GM12891 (cell line): ENCODE data around the gene SLC13A5.
A peak's percentile ranks its signal among the peaks of the same experiment; 100 is the strongest.
"Not testable (repeated sequence)": the region's sequence is repeated elsewhere in the genome, so short reads cannot be mapped to it uniquely, and the experiment has no call there.

ENCODE experiments used
- DNase-seq: peaks from one replicate; pipeline ENCODE4 v3.0.0; 2011; ENCODE audit warnings: low spot score; ENCODE audit not compliant: insufficient read length
- FAIRE-seq: peaks from 2 replicates; lab custom pipeline; 2011; peaks lifted over from hg19 to GRCh38; lab: Jason Lieb, UNC
- PAX5 ChIP-seq: IDR thresholded peaks from 2 replicates; pipeline ENCODE4 v1.6.1; 2011; ENCODE audit warnings: low read length, moderate library complexity, mild to moderate bottlenecking; ENCODE audit not compliant: insufficient read depth, severe bottlenecking
- POLR2A ChIP-seq: IDR thresholded peaks from 2 replicates; pipeline ENCODE4 v1.6.1; 2011; ENCODE audit warnings: low read depth, low read length, control low read depth
- POLR2AphosphoS5 ChIP-seq: IDR thresholded peaks from 2 replicates; pipeline ENCODE4 v1.6.1; 2011; ENCODE audit warnings: low read depth, low read length, control low read depth
- POU2F2 ChIP-seq: IDR thresholded peaks from 2 replicates; pipeline ENCODE4 v1.6.1; 2011; ENCODE audit warnings: low read depth, mild to moderate bottlenecking, control low read depth, low read length, moderate library complexity
- SPI1 ChIP-seq: IDR thresholded peaks from 2 replicates; pipeline ENCODE4 v1.6.1; 2011; ENCODE audit warnings: low read depth, low read length, control low read depth
- TAF1 ChIP-seq: IDR thresholded peaks from 2 replicates; pipeline ENCODE4 v1.6.1; 2011; ENCODE audit warnings: low read depth, low read length, control low read depth

The SLC13A5 gene

DNA sequence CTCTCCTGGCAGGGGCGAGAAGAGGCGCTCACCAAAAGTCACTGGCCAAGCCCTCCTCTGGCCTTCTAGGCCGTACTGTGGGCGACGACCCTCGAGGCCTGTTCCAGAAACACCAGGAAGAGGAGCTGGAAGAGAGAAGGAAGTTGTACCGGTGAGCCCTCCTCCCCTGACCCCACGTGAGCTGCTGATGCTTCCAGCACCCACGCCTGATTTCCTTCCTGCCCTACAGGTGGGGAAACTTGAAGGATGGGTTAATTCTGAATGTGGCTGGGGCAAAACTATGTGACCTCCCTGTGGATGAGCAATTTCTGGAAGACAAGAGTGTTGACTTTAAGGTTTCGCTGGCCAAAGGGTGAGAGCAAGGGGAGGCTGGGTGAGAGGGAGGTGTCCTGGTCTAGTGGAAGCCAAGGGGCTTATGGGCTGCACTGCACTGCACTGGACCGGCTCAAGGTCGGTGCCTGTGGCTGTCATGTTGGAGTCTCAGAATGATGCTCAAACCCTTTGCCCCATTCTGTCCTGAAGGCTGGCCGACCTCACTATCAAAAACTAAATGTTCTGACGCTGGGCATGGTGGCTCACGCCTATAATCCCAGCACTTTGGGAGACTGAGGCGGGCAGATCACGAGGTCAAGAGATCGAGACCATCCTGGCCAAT lies 55.4 kb downstream of the SLC13A5 start:
- no peak for TF ChIP-seq POLR2A
- TF ChIP-seq PAX5: no peak
- no peak for TF ChIP-seq TAF1
- TF ChIP-seq POU2F2: no peak
- TF ChIP-seq SPI1: no peak
- TF ChIP-seq POLR2AphosphoS5: no peak
- DNase-seq (no peak), FAIRE-seq (peak; percentile 75)

DNA sequence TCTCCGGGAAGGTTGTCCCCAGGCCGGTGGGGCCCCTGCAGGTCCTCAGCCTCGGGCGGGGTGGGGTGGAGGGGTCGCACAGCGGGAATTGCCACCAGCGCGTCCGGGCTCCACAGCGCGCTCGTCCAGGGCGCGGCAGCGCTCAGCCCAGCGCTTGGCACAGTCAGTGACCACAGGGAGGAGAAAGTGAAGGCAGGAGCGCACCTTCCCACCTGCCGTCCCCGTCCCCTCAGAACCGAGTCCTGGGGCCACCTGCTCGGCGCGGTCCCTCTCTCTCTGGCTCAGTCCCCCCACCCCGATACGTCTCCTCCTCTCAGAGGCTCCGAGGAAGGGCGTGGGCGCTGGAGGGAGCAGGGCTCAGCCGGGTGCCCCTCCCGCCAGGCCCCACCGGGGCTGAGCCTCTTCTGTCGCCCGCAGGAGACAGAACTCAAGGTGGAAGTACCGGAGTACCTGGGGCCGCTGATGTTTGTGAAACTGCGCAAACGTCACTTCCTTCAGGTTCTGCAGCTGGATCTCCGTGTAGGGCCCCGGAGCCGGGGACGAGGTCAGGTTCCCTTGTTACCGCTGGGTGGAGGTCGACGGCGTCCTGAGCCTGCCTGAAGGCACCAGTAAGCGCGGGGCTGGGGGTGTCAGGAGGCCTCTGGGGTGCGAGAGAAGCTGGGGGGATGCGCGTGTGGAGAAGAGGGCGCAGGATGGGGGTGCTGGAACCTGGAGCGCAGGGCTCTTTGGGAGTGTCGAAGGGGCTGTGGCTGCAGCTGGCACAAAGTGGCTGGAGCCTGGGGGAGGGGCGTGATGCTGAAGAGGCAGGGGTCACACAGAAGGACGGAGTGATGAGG lies 56.2 kb downstream of the SLC13A5 start:
- TF ChIP-seq TAF1: peak; percentile 73
- FAIRE-seq: peak; percentile 82
- not testable (repeated sequence) for DNase-seq

DNA sequence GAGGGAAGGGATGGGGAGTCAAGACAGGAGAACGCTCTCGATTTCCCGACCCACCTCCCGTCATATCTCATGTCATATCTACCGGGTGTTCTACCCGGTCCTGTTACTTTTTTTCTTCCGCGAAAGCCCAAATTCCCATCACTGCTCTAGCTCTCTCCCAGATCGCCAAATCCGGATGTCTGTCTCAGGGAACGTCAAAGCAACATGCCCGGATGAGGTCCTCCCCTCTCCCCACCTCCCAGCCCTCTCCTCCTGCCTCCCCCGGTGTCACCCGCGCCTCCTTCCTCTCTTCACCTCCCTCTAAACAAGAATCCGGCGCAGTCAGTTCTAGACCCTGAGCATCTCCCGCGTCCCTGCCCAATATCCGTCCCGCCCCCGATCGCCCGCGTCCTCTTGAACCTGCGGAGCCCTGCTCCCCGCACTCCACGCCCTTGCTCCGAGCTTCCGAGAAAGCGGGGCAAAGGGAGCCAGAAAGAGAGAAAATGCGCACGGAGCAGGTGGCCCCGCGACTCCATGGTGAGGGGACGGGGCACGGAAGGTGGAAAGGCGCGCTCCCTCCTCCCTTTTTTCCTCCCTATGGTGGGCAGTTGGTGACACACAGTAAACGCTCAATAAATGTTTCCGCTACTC lies 57.3 kb downstream of the SLC13A5 start:
- DNase-seq: not testable (repeated sequence)
- peak; percentile 69 for FAIRE-seq

- FAIRE-seq (no peak), DNase-seq (no peak)
- TF ChIP-seq POLR2AphosphoS5 (no peak), POLR2A (no peak), PAX5 (no peak), POU2F2 (no peak), SPI1 (no peak)
Measured at GRCh38 chr17:6654841-6655731, 58.1 kb downstream of the SLC13A5 start.

GRCh38 chr17:6651919-6652452 lies 61.2 kb downstream of the SLC13A5 start:
- FAIRE-seq (no peak), DNase-seq (peak; percentile 45)
- no peak for TF ChIP-seq TAF1
- no peak for TF ChIP-seq POLR2A
- TF ChIP-seq SPI1: no peak
- TF ChIP-seq POU2F2: no peak; the same call in 1 of the 2 replicates
- no peak for TF ChIP-seq POLR2AphosphoS5
- no peak for TF ChIP-seq PAX5

- TF ChIP-seq POU2F2: peak; percentile 13; the same call in 1 of the 2 replicates
- no peak for TF ChIP-seq PAX5
- TF ChIP-seq POLR2AphosphoS5: peak; percentile 51
- no peak for TF ChIP-seq SPI1
- peak; percentile 55 for TF ChIP-seq POLR2A
- TF ChIP-seq TAF1: peak; percentile 60; the same call in 1 of the 2 replicates
- FAIRE-seq: peak; percentile 91
- peak; percentile 94 for DNase-seq
Measured at GRCh38 chr17:6651354-6651918, 61.7 kb downstream of the SLC13A5 start, which contains the start of the genes C17orf100 and MED31. TSS of gene C17orf100 (plus strand) at chr17:6651762. CDS start at chr17:6651914, 152 bp downstream. TSS of gene MED31 (minus strand) at chr17:6651605. CDS start at chr17:6651528, 77 bp downstream.

DNA sequence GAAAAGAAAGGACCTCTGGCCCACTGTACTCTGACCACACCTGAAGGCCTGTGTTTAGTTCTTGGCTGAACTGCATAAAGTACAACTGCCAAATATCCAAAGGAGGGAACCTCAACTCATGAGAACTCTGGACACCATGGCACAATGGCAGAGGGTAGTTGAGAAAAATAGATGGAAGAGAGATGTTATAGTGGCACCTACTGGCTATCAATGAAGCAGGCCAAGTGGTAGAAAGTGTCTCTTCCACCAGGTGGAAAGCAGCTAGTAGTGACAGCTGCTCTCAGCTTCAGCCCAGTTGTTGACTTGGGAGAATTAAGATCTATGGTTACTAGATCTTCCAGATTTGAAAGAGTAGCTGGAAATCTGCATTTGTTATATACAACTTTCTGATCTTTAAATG lies 65.0 kb downstream of the SLC13A5 start:
- FAIRE-seq: peak; percentile 40
- DNase-seq: no peak
- TF ChIP-seq POLR2AphosphoS5 (no peak), TAF1 (no peak), POLR2A (no peak), PAX5 (no peak), POU2F2 (no peak), SPI1 (no peak)

DNA sequence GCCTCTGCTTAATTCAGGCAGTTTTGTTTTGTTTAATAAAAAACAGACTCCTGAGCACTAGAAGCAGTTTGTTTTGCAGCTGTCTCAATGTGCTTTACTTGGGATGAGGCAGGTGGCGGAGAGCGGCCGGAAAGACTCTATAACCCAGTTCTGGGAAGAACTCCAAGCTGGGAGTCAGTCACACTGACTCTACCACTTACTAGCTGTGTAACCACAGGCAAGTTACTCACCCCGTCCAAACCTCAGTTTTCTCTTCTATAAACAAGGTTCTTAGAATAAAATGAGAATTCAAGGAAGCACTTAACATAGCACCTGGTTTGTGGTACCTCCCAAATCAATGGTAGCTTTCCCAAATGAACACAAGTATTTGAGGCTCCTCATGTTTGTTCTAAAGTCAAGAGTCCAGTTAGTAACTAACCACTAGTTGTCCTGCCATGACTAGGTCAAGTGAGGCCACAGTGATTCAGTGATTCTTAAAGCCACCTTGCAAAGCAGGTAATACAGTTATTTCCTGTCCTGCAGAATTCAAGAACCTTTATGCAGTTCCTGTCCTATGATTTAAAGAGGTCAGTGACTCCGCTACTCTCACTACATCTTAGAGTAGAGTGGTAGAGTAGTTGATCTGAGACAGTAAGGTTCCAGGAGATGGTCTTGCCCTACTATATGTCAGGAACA lies 69.6 kb downstream of the SLC13A5 start:
- FAIRE-seq (no peak), DNase-seq (no peak)
- TF ChIP-seq PAX5 (no peak), POU2F2 (no peak), POLR2AphosphoS5 (peak; percentile 54; the same call in 1 of the 2 replicates), SPI1 (no peak), TAF1 (no peak), POLR2A (peak; percentile 27; the same call in 1 of the 2 replicates)
